Suprapubic skin (tissue), 4 donors: Measurements from ENCODE around the gene TTLL1.

Experiments used
- CTCF ChIP-seq, 2 donors: fragments of 200-600 bp in 1 of 2; fragments of 450-650 bp in 1 of 2; sonication (generic) in 1 of 2; IDR thresholded peaks; one replicate each; pipeline ENCODE4 v1.5.1; 2016 to 2019; ENCODE audit warnings: antibody characterized with exemption in 2 of 2, mild to moderate bottlenecking in 1 of 2, moderate library complexity in 1 of 2
- POLR2A ChIP-seq, 2 donors: fragments of 450-650 bp; IDR thresholded peaks; one replicate each; pipeline ENCODE4 v1.6.1; 2017; ENCODE audit warnings: antibody characterized with exemption in 2 of 2, mild to moderate bottlenecking in 2 of 2, moderate library complexity in 2 of 2
- POLR2AphosphoS5 ChIP-seq, 3 donors: sonication (generic); formaldehyde crosslinking; IDR thresholded peaks; one replicate each; pipeline ENCODE4 v1.6.1; 2017; ENCODE audit warnings: antibody characterized with exemption in 3 of 3

GRCh38 chr22:43101306-43101705 is 12.1 kb upstream of the TTLL1 start:
- no peak for TF ChIP-seq POLR2AphosphoS5 (IDR thresholded peaks at IDR 0.05)
- TF ChIP-seq CTCF (IDR thresholded peaks at IDR 0.05), result no peak
- no peak for TF ChIP-seq POLR2A (IDR thresholded peaks at IDR 0.05)
